PFSK-1 (cell line): ENCODE results near the gene SLC1A5.

ENCODE experiments used
- FOXP2 ChIP-seq: optimal IDR thresholded peaks from 2 replicates; pipeline ENCODE3; 2011; ENCODE audit warnings: borderline replicate concordance, control low read depth, inconsistent platforms; ENCODE audit not compliant: insufficient read depth; ENCODE audit errors: extremely low read length, extremely low read depth
- POLR2AphosphoS5 ChIP-seq: IDR thresholded peaks from 2 replicates; pipeline ENCODE4 v1.6.1; 2012; ENCODE audit warnings: low read depth, mild to moderate bottlenecking, control low read depth, low read length, moderate library complexity
- SIN3A ChIP-seq: IDR thresholded peaks from 2 replicates; pipeline ENCODE4 v1.6.1; 2012; ENCODE audit warnings: mild to moderate bottlenecking, low read length, moderate library complexity, borderline replicate concordance; ENCODE audit not compliant: insufficient read depth
- TAF1 ChIP-seq: IDR thresholded peaks from 2 replicates; pipeline ENCODE4 v1.6.1; 2012; ENCODE audit warnings: low read length, control low read depth, borderline replicate concordance; ENCODE audit not compliant: insufficient read depth
- TF ChIP-seq, protein P1 (sequence below), 2 experiments: IDR thresholded peaks; 2 replicates each; pipeline versions ENCODE4 v1.6.1 to v1.8.0; 2011 to 2012; ENCODE audit warnings: low read depth in 2 of 2, low read length in 2 of 2, control low read depth in 1 of 2, inconsistent platforms in 1 of 2, mild to moderate bottlenecking in 1 of 2, moderate library complexity in 1 of 2; ENCODE audit not compliant: insufficient read depth in 1 of 2

The SLC1A5 gene

GRCh38 chr19:46788968-46789338 is 559 bp upstream of the SLC1A5 start:
- TF ChIP-seq POLR2AphosphoS5 (no peak), TAF1 (no peak), FOXP2 (no peak)
- TF ChIP-seq, protein P1, sequence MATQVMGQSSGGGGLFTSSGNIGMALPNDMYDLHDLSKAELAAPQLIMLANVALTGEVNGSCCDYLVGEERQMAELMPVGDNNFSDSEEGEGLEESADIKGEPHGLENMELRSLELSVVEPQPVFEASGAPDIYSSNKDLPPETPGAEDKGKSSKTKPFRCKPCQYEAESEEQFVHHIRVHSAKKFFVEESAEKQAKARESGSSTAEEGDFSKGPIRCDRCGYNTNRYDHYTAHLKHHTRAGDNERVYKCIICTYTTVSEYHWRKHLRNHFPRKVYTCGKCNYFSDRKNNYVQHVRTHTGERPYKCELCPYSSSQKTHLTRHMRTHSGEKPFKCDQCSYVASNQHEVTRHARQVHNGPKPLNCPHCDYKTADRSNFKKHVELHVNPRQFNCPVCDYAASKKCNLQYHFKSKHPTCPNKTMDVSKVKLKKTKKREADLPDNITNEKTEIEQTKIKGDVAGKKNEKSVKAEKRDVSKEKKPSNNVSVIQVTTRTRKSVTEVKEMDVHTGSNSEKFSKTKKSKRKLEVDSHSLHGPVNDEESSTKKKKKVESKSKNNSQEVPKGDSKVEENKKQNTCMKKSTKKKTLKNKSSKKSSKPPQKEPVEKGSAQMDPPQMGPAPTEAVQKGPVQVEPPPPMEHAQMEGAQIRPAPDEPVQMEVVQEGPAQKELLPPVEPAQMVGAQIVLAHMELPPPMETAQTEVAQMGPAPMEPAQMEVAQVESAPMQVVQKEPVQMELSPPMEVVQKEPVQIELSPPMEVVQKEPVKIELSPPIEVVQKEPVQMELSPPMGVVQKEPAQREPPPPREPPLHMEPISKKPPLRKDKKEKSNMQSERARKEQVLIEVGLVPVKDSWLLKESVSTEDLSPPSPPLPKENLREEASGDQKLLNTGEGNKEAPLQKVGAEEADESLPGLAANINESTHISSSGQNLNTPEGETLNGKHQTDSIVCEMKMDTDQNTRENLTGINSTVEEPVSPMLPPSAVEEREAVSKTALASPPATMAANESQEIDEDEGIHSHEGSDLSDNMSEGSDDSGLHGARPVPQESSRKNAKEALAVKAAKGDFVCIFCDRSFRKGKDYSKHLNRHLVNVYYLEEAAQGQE (IDR thresholded peaks at IDR 0.05; ENCODE audit: insufficient read depth in 1 of 2, low read depth in 2 of 2, low read length in 2 of 2): no peak

- TF ChIP-seq SIN3A (no peak; the same call in 1 of the 2 replicates), FOXP2 (peak; percentile 13)
- TF ChIP-seq, protein P1 (IDR thresholded peaks at IDR 0.05; ENCODE audit: insufficient read depth in 1 of 2, low read depth in 2 of 2, low read length in 2 of 2): peak in 1 of 2 experiments; percentile 20; a peak in 1 of 4 replicates
Measured at GRCh38 chr19:46787331-46788261, 798 bp downstream of the SLC1A5 start.

- TF ChIP-seq, protein P1 (IDR thresholded peaks at IDR 0.05; ENCODE audit: insufficient read depth in 1 of 2, low read depth in 2 of 2, low read length in 2 of 2): no peak
- TF ChIP-seq TAF1 (no peak), FOXP2 (no peak), POLR2AphosphoS5 (no peak; the same call in 1 of the 2 replicates), SIN3A (no peak)
Measured at GRCh38 chr19:46787040-46787330, 1.4 kb downstream of the SLC1A5 start.

GRCh38 chr19:46786236-46787039 is 2.0 kb downstream of the SLC1A5 start:
- TF ChIP-seq FOXP2 (peak; percentile 65), POLR2AphosphoS5 (no peak; the same call in 1 of the 2 replicates), SIN3A (peak; percentile 98; the same call in 1 of the 2 replicates), TAF1 (0 out of 2 replicates have a peak, but pooled peaks have one; percentile 61)

GRCh38 chr19:46785980-46786235 is 2.5 kb downstream of the SLC1A5 start:
- TF ChIP-seq SIN3A (no peak), POLR2AphosphoS5 (no peak)
